PC-3 (cell line): ENCODE results near the gene CDK19.

Experiments used
- CTCF ChIP-seq: fragments of 300-600 bp; sonication (generic); conservative IDR thresholded peaks from 2 replicates; pipeline ENCODE4 v1.5.1; 2017; ENCODE audit warnings: antibody characterized with exemption, low read depth, mild to moderate bottlenecking, low read length
- EZH2 ChIP-seq: fragments of 300-600 bp; sonication (generic); IDR thresholded peaks from one replicate; pipeline ENCODE4 v1.6.1; 2017; ENCODE audit warnings: antibody characterized with exemption, mild to moderate bottlenecking, low read length; ENCODE audit not compliant: unreplicated experiment

GRCh38 chr6:110652520-110652919 is 162.7 kb downstream of the CDK19 start:
- TF ChIP-seq EZH2, result no peak
- no peak for TF ChIP-seq CTCF
